ENCODE data around the gene RFX8. TPM values are rescaled to one million over a fixed set of nuclear protein-coding genes. Genes with fewer than 3 reads are reported as not detected.
A peak's percentile ranks its signal among the peaks of the same experiment; 100 is the strongest.

Gene RFX8
- total RNA-seq, 2 donors from 2014 or later, result not detected

DNA sequence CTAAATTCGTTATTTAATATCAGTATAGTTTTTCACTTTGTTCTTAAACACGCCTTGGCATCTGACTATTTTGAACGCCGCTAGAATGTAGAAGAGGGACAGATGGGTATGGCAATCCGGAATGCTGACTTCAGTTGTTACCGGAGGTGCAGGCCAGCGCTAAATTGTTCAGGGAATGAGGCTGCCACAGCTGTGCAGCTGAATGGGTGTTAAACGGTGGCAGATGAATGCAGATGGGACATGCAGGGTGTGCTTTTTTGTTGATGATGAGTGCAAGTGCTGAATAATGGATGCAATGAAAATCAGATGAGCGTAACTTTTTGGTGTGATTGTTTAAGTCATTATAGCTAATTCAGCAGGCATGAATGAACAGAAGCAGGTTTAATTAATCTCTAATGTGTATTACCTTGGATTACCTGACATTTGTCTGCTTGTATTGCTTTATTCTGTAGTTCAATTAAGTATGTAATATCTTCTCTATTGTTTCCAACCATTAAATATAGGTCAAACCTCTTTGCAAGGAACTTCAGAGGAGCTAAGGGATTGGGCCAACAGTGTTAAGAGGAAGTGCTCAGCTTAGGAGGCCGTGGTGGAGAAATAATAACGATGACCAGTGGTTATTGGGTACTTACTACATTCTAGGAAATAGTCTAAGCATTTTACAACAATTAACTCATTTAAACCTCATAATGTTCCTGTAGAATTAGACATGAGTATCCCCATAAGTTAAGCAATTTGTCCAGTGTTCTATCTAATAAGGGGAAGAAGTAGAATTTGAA, 75.7 kb downstream of the RFX8 start:
- no peak for ATAC-seq

DNA sequence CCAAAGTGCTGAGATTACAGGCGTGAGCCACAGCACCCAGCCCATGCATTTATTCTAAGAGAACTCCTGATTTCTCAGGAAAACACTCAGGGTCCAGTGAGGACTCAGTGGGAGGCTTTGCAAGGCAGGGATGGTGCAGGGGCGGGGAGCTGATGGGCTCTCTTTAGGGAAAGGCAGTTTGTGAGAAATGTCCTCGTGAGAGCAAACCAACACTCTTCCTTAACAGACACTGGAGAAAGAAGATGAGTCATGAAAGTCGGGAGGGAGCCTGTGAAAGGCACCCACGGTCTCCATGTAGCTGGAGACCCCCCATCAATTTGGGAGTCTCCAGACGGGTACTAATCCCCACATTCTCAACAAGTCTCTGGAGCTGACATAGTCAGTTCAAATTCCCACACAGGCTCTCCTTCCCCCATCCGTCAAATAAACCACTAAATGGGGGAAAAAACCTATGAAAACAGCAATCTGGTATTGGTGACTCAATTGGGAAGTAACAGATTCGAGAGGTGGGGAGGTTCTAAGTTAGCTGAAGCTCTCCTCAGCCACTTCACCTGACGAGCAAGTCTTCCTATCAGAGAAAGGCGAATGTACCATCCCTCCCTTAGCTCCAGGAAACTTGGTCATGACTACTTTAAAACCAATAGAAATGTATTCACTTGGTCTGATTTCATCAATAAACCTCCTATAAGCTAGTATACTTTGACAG, 76.6 kb downstream of the RFX8 start:
- DNase-seq, result no peak
- intact Hi-C loops (cut with DNase I, micrococcal nuclease), result no loop called here
- ATAC-seq, result no peak

More for the DNA sequence above, 75.7 kb downstream of the RFX8 start:
- intact Hi-C loops (cut with DNase I, micrococcal nuclease), result no loop called here
- DNase-seq, result no peak

DNA sequence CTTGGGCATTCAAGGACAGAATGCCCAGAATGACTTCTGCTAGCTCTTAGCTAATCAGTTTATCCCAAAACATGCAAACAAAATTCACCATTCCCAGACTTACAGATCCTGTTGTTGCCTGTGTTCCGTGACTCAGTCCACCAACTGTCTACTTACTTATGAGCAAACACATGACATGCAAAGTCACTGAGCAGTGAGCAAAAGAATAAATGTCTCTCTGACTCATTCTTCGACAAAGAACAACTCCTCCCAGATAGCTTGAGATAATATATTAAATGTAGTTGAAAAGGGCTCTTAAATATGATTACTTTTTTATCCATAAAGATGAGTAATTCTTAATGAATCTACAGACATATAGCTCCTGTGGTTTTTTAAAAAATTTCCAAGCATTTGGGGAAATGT, 78.6 kb downstream of the RFX8 start:
- no peak for DNase-seq
- no peak for ATAC-seq
- intact Hi-C loops (cut with DNase I, micrococcal nuclease), result no loop called here

DNA sequence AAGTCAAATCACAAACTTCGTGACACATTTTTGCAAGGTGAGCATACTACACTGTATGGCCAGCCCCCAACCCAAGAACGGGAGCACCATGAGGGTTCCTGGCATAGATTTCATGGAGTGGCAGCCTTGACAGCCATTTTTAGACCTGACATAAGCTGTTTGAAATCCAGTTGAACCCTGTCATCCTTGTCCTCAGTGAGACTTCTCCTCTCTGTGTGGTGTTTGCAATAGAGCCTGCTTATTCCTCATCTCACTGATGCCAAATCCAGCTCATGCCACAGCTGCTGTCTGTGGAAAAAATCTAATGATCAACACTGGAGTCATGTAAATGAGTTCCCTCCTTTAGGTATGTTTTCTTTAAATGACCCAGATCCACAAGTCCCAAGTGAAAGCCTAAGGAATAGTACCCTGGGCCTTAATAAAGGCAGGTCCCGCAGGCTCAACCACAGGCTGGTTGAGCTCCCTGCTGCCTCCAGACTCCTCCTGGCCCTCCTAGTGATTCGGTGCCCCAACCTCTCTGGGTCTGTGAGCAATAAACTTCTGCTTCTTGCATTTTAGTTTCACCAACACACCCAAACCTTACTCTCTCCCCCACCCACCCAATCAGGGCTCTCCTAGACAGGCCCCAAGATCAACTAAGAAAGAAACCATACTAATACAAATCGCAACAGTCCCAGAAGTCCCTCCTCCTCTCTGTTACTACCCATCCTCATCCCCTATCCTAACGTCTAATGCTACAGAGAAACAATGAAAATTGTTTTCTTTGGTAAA, 79.2 kb downstream of the RFX8 start:
- no peak for ATAC-seq
- intact Hi-C loops (cut with DNase I, micrococcal nuclease), result no loop called here
- DNase-seq, result no peak

DNA sequence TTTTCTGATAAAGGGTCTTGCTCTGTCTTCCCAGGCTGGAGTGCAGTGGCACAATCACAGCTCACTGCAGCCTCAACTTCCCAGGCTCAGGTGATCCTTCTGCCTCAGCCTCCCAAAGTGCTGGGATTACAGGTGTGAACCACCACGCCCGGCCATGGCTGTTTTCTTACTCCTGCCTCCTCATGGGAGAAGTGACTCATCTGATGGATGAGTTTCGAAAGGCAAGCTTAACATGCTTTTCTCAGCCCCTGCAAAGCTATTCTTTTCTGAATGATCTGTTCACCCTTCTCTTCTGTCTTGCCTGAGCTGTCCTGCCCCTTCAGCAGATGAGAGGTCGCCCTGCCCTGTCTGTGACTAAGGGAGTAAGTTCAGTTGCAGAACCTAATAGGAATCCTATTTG, 86.7 kb downstream of the RFX8 start:
- intact Hi-C loops (cut with DNase I, micrococcal nuclease), result no loop called here
- ATAC-seq (no peak), DNase-seq (no peak)

DNA sequence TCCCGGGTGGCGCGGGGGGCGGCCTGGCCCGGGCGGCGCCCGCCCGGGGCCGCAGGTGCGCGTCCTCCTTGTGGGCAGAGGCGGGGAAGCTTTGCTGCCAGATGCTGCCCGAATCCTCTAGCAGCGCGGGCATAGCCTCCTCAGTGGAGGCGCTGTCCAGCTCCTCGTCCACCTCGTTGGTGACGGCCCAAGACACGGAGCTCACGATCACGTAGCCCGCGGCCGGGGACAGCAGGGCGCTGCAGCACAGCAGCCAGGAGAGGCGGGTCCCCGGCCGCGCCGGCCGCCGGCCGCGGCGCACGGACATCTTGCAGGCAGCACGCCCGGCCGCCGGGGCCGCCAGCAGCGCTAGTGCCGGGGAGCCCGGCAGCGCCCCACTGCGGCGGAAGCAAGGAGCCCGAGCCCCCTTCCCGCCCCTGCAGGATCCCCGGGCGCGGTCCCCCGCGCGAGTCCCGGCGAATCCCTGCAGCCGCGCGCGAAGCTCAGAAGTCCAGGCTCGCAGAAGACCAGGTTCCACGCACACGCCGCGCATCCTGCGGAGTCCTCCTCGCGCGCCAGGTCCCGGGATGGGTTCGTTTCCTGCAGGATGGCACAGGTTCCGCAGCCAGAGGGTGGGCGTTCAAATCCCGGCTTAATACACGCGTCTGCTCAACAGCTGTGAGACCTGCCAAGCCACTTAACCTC, 87.6 kb downstream of the RFX8 start, which contains the start of gene CREG2:
CREG2 (minus strand) TSS at position 353 of the 684 bp plus-strand sequence; CDS start at position 307, 46 bp downstream.
- intact Hi-C loops (cut with DNase I, micrococcal nuclease), result no loop called here
- peak; percentile 83 for ATAC-seq
- DNase-seq, result peak in 1 of 2 donors; percentile 57

DNA sequence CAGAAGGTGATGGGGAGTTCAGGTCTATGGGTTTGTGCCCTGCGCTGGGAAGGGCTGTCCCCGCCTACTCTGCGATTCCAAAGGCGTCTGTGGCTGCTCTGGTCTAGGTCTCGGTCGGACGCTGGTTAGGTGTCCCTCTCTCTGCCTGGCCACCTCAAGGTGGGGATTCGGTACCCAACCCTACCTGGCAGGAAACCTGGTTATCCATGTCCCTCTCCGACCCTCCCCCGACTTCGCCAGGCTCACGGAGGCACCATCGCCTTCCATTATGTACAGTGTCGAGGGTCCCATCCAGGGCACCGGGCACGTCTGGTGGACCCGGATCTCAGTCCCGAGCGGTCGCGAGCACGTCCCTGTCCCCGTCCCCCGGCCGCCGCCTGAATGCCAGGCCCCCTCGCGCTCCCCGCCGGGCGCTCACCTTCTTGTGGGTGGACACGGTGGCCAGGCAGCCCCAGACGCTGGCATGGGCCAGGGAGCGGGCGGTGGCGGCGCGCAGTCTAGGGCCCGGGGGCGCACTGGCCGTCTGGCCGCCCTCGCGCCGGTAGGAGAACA, 88.2 kb downstream of the RFX8 start:
- ATAC-seq, result no peak
- intact Hi-C loops (cut with DNase I, micrococcal nuclease), result no loop called here
- no peak for DNase-seq

DNA sequence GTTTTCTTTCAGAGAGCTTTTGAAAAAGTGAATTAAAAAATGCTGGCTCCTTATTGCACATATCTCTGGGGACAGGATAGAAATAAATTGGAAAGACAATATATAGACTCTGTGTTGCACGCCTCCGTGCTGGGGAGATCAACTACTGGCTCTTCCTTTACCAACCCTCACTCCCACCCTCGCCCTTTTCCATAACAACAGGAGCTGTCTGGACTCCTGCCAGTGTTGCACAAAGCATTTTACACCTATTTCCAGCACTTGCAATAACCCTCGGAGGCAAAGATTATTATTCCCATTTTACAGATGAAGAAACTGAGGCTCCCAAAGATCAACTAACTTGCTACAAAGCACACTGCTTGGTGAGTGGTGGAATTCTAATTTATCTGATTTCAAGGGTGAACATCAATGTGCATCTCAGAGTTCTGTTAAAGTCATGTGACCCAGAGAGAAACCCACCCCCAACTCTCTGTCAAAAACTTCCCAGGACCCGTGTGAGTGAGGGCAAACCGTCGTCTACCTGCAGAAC, 91.8 kb downstream of the RFX8 start:
- intact Hi-C loops (cut with DNase I, micrococcal nuclease), result no loop called here
- ATAC-seq, result no peak
- DNase-seq, result no peak

DNA sequence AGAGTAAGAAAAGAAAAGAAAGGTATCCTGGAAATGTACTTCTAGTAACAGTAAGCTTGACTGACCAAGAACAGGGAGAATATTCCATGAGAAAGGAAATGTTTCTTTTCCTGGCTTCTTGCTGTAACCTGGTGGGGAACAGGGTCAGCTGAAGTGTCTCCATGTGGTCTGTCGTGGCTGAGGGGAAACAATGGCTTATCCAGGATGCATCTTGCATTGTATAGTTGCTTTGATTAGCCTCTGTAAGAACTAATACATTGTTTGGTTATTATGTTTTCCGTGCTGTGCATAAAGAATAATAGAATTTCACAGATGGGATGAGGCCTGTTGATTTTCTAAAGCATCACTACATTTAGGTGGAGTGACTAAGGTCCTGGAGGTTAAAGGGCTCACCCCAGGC, 92.5 kb downstream of the RFX8 start:
- intact Hi-C loops (cut with DNase I, micrococcal nuclease), result no loop called here
- ATAC-seq (no peak), DNase-seq (no peak)

DNA sequence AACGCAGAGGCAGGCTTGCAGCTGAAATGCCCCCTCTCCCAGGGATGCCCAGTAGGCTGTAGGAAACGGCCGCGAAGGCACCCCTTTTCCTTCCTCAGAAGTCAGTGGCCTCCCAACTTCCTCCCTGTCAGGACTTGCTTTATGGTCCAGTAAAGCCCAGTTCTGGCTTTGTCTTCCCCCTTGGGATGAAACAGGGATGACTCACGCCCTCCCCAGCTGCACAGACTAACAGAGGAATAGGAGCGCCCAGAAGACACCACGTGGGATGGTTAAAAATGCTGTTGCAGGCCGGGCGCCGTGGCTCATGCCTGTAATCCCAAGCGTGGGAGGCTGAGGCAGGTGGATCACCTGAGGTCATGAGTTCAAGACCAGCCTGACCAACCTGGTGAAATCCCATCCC, 94.5 kb downstream of the RFX8 start:
- ATAC-seq (no peak), DNase-seq (no peak)
- intact Hi-C loops (cut with DNase I, micrococcal nuclease), result no loop called here

DNA sequence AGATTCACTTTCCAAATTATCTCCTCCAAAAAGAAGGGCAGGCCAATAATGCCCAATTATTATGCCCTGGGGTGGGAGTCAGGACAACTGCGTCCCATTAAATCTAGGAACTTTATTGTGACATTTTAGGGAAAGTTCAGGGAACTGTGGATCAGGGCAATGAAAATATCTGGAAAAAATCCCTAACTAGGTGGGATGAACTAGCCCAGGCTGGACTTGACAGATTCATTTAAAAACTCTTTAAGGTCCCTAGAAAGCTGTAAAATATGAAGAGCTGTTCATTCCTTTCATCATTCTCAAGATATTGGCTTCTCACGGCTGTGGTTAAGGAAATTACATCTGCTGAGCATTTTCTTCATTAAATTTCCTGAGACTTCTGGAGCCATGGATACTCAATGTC, 95.8 kb downstream of the RFX8 start:
- intact Hi-C loops (cut with DNase I, micrococcal nuclease), result no loop called here
- DNase-seq (no peak), ATAC-seq (no peak)

DNA sequence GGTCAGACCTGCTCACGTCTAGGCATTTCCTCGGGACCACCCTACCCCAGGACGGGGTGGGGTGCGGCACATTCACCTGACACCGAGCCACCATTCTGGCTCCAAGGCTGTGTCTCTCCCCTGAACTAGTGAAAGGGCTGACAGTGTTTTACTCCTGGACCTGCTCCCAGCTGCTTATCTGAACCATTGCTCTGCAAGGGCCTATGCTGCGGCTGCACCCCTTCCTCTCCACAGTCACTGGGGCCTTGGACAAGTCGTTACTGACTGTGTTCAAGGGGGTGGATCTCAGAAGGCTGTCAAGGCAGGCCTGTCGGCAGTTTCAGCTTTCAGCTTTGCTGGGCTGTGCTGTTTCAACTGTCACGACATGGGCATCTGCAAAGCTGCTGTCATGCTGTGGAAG, 99.3 kb downstream of the RFX8 start:
- intact Hi-C loops (cut with DNase I, micrococcal nuclease), result no loop called here
- no peak for DNase-seq
- ATAC-seq, result no peak

DNA sequence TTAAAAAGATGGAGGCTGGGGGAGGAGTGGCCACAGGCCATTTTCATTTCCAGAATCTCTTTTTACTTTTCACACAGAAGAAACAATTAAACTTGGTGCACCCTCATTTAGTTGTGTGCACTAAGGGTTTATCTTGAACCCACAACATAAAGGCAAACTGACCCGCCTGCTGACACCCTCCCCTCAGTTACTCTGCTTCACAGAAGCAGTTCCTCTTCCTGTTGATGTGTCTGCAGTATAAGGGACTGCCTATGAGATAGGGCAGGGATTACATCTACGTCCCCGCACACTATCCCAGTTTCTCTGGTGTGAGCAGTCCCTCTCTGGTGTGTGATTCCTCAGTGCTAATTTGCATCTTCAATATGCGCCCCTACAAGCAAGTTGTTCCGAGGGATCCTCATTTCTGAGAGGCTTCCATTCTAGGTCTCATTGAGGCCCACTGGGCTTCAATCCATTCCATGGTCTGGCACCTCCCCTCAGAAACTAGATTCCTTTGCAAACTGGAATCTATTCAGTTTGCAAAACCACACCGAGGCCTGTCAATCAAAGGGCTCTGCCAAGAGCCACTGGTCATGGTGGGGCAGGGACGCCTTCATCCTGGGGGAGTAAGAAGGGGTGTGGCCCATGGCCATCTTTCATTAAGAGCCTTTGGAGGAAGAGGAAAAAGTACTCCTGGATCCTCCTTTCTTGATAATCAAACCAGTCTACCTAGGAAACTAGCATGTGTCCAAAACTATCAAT, 99.9 kb downstream of the RFX8 start:
- intact Hi-C loops (cut with DNase I, micrococcal nuclease), result no loop called here
- ATAC-seq, result no peak
- DNase-seq, result no peak

DNA sequence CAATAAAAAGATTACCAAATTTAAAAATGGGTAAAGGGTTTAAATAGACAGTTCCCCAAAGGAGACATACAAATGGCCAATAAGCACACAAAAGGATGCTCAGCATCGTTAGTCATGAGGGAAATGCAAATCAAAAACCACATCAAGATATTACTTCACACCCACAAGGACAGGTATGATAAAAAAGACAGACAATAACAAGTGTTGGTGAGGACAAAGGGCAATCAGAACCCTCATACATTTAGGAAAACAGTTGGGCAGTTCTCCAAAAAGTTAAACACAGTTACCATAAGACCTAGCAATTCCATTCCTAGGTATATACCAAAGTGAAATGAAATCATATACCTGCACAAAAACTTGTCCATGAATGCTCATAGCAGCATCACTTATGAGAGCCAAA, 102.1 kb downstream of the RFX8 start:
- no peak for DNase-seq
- intact Hi-C loops (cut with DNase I, micrococcal nuclease), result no loop called here
- no peak for ATAC-seq

DNA sequence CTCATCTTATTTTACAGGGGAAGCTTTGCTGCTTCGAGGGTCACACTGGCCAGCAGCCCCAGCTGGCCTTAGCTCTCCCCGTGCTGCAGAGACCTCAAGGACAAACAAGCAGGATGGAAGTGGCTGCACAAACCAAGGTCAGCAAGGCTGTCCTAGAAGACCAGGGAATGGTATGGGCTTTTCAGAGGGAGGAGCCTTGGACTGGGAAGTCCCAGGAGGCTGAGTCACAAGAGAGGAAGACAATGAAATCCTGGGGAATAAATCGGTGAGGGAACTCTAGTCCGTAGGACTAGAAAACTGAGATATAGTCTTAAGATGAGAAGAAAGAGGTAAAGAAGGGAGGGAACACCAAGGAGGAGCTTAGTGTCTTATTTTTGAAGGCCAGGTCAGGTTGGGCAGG, 103.3 kb downstream of the RFX8 start:
- DNase-seq (no peak), ATAC-seq (no peak)
- intact Hi-C loops (cut with DNase I, micrococcal nuclease), result no loop called here

DNA sequence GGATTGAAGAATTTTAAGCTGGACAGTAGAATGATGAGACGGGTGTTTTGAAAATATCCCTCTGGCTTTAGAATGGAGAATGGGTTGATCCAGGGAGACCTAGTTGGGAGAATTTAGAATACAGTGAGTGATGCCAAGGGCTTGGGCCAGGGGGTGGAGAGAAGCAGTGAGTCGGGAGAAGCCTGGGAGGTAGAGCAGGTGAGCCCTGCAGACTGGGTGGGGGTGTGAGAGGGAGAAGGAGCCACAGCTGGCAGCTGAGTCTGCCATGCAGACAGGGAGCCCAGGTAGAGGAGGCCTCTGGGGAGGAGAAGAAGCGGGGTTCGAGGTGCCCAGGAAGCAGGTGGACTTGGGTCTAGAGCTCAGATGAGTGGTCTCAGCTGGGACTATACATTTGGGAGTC, 105.8 kb downstream of the RFX8 start:
- intact Hi-C loops (cut with DNase I, micrococcal nuclease), result no loop called here
- ATAC-seq, result no peak

DNA sequence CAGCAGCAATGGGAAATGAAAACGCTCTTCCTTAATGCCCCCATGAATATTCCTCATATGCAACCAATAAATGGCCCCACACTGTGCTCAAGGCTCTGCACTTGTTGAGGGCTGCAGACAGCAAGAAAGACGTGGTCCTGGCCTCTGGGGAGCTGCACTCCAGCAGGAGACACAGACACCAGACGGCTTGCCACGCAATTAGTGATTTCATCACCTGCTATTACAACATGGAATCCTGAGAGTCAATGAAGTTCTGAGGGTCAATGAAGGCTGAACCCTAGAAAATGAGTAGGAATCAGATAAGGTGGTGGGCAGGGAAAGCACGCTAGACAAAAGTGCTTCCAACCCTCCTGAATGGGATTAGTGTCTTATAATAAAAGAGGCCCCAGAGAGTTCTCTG, 106.5 kb downstream of the RFX8 start:
- ATAC-seq (no peak), DNase-seq (no peak)
- intact Hi-C loops (cut with DNase I, micrococcal nuclease), result no loop called here

More for the DNA sequence above, 105.8 kb downstream of the RFX8 start:
- DNase-seq, result no peak

DNA sequence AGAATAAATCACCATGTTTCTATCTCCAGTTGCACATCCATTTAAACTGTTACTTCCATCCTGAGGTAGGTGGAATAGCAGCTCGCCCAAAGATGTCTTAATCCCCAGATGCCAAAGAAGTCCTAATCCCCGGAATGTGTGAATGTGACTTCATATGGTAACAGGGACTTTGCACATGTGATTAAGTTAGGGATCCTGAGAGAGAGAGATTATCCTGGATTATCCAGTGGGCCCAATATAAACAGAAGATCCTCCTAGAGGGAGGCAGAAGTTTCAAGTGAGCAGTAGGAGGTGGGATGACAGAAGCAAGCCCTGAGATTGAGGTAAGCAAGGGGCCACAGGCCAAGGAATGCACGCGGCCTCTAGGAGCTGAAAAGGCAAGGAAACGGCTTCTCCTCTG, 107.4 kb downstream of the RFX8 start:
- DNase-seq (no peak), ATAC-seq (no peak)
- intact Hi-C loops (cut with DNase I, micrococcal nuclease), result no loop called here

Data from left colon (tissue), 2 donors.